Common myeloid progenitor, CD34-positive (primary cell): ENCODE results near the gene RIMBP3C.
"Not testable (repeated sequence)": the region's sequence is repeated elsewhere in the genome, so short reads cannot be mapped to it uniquely, and the experiment has no call there.

ENCODE experiments used
- CTCF ChIA-PET: fragments of 350-600 bp; sonication (Branson Sonifier 250); formaldehyde crosslinking; loops from one replicate; lab custom pipeline; 2021; ENCODE audit warnings: antibody characterized with exemption; lab: Charles Lee
- POLR2A ChIA-PET: fragments of 350-600 bp; sonication (Branson Sonifier 250); formaldehyde crosslinking; loops from one replicate; lab custom pipeline; 2021; ENCODE audit warnings: antibody characterized with exemption; lab: Charles Lee
- DNase-seq, 3 donors: peaks; one replicate each; pipeline versions ENCODE4 v3.0.0 to v3.0.0-alpha.2; 2013
- H3K27ac ChIP-seq, 2 experiments: 1 replicate in 1 of 2; 2 replicates in 1 of 2; pipeline ENCODE4 v1.7.0; 2013; ENCODE audit warnings: inconsistent platforms in 2 of 2, low read length in 2 of 2, mild to moderate bottlenecking in 2 of 2, low read depth in 1 of 2, moderate library complexity in 1 of 2; ENCODE audit not compliant: severe bottlenecking in 2 of 2, insufficient read depth in 1 of 2, poor library complexity in 1 of 2
- H3K27me3 ChIP-seq, 5 experiments: replicated peaks in 2 of 5; 1 replicate in 3 of 5; 2 replicates in 2 of 5; pipeline versions ENCODE4 v1.6.1 to v1.7.0; 2013; ENCODE audit warnings: low read length in 4 of 5, mild to moderate bottlenecking in 2 of 5, moderate library complexity in 2 of 5, inconsistent platforms in 1 of 5; ENCODE audit not compliant: insufficient read depth in 5 of 5, control insufficient read depth in 4 of 5
- H3K36me3 ChIP-seq, 4 experiments: 1 replicate in 2 of 4; 2 replicates in 2 of 4; pipeline versions ENCODE4 v1.6.1 to v1.7.0; 2013; ENCODE audit warnings: low read length in 3 of 4, control low read depth in 1 of 4, mild to moderate bottlenecking in 1 of 4; ENCODE audit not compliant: control insufficient read depth in 4 of 4, insufficient read depth in 4 of 4
- H3K4me1 ChIP-seq, 4 experiments: 1 replicate in 3 of 4; 2 replicates in 1 of 4; pipeline versions ENCODE4 v1.6.1 to v1.7.1; 2013; ENCODE audit warnings: low read length in 3 of 4, mild to moderate bottlenecking in 3 of 4, control low read depth in 1 of 4, inconsistent platforms in 1 of 4, moderate library complexity in 1 of 4; ENCODE audit not compliant: control insufficient read depth in 4 of 4, insufficient read depth in 4 of 4; ENCODE audit errors: control extremely low read depth in 1 of 4
- H3K4me3 ChIP-seq, 7 experiments: 1 replicate in 4 of 7; 2 replicates in 3 of 7; pipeline versions ENCODE4 v1.5.1 to v1.7.0; 2013; ENCODE audit warnings: mild to moderate bottlenecking in 7 of 7, low read length in 6 of 7, moderate library complexity in 6 of 7, inconsistent platforms in 2 of 7, low read depth in 2 of 7, control low read depth in 1 of 7; ENCODE audit not compliant: insufficient read depth in 4 of 7, control insufficient read depth in 1 of 7; ENCODE audit errors: extremely low read depth in 1 of 7
- H3K9me3 ChIP-seq, 5 experiments: 1 replicate in 4 of 5; 2 replicates in 1 of 5; pipeline versions ENCODE4 v1.6.1 to v1.7.1; 2013; ENCODE audit warnings: low read length in 4 of 5, mild to moderate bottlenecking in 2 of 5, inconsistent platforms in 1 of 5, low read depth in 1 of 5, moderate library complexity in 1 of 5; ENCODE audit not compliant: control insufficient read depth in 4 of 5, insufficient read depth in 2 of 5; ENCODE audit errors: control extremely low read depth in 1 of 5
- WGBS: methylation state at CpG from one replicate; pipeline ENCODE4 v1.1.5; 2013; ENCODE audit not compliant: insufficient coverage; 5-methylcytosine and 5-hydroxymethylcytosine counted together

Gene RIMBP3C

DNA sequence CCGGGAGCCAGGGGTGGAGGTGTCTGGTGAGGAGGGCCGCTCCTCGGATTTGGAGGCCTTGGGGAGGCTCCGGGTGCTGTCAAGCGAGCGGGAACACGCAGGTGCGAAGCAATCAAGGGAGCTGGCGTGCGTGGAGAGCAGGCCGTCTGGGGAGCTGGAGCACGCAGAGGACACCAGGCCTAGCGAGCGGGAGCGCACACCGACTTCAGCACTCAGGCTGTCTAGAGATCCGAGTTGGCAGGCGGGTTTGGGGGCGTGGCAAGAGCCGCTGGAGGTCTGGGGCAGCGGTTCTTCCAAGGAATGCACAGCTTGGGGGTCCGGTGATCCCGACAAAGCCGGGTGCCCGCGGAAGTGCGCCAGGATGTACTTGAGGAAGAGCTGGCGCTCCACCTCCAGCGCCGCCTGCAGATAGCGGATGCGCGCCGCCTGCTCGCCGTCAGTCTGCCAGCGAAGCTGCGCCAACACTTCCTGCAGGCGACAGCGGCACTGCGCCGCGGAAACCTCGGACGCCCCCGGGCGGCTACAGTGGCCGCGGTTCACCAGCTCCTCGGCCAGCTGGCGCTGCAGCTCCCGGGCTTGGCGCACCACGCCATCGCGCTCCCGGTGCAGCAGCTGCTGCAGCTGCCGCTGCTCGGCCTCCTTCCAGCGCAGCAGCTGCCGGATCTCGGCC, 1.1 kb downstream of the RIMBP3C start:
- H3K27me3 ChIP-seq, H3K27ac ChIP-seq, H3K36me3 ChIP-seq, DNase-seq, H3K4me3 ChIP-seq, H3K4me1 ChIP-seq, H3K9me3 ChIP-seq, CTCF ChIA-PET, POLR2A ChIA-PET: not testable (repeated sequence)
- WGBS = no CpG with 5 or more reads among the region's 62 CpGs

DNA sequence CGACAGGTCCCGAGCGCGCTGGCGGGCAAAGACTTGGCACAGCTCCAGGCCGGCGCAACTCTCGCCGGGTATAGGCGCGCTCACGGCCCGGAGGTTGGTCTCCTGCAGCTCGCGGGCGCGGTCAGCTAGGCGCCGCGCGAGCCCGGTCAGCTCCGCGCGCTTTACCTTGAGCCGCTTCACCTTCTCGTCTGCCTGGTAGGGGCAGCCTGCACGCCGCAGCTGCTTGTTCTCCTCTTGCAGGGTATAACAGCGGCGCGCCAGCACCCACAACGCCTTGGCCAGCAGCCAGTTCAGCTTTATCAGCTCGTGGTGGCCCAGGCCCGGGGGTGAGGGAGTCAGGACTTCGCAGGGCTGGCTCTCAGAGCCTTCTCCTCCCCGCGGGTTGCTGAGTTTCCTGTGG, 1.7 kb downstream of the RIMBP3C start:
- H3K27me3 ChIP-seq, H3K36me3 ChIP-seq, H3K4me3 ChIP-seq, CTCF ChIA-PET, DNase-seq, POLR2A ChIA-PET, H3K27ac ChIP-seq, H3K4me1 ChIP-seq, H3K9me3 ChIP-seq: not testable (repeated sequence)
- no CpG with 5 or more reads among the region's 38 CpGs for WGBS

DNA sequence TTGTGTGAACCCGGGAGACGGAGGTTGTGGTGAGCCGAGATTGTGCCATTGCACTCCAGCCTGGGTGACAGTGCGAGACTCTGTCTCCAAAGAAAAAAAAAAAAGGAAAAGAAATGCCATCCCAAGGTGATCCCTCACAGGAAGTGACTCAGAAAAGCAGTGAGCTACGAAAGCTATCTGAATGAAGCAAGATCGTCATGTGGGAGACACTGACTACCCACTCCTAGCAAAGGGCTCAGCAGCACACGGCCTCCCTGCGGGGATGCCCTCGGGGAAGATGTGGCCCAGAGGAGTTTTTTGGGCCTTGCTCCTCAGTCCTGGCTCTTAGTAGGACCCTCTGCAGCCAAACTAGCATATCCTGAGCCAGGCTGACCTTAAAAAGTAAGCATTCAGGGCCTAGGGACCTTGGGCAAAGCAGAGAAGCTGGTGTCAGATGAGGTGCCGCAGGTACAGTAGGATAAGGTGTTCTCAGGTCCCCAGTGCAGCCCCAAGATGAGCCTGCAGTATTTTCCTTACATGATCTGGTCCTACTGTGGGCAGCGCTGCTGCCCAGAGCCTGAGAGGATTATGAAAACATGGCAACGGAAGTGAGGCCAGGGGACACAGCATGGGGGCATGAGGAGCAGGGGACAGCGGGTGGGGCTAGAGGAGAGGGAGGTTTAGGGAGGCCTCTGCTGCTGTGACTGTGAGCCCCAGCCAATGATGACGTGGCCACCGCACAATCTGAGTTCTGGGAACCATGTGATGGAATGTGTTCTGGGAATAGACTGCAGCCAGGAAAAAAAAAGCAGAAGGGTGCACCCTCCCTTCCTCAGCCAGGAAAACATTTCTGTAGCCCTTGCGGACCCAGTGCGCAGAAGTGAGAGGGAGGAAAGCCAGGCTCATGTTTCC, 6.6 kb downstream of the RIMBP3C start:
- H3K36me3 ChIP-seq, POLR2A ChIA-PET, H3K4me3 ChIP-seq, CTCF ChIA-PET, H3K9me3 ChIP-seq, H3K27me3 ChIP-seq, DNase-seq, H3K27ac ChIP-seq, H3K4me1 ChIP-seq: not testable (repeated sequence)
- no CpG with 5 or more reads among the region's 17 CpGs for WGBS

GRCh38 chr22:21539862-21540261, 11.4 kb downstream of the RIMBP3C start:
- H3K4me3 ChIP-seq, H3K4me1 ChIP-seq, CTCF ChIA-PET, H3K9me3 ChIP-seq, POLR2A ChIA-PET, H3K27me3 ChIP-seq, H3K27ac ChIP-seq, H3K36me3 ChIP-seq, DNase-seq: not testable (repeated sequence)
- no CpG with 5 or more reads among the region's 7 CpGs for WGBS

GRCh38 chr22:21532863-21533648, 18.2 kb downstream of the RIMBP3C start:
- H3K36me3 ChIP-seq, H3K4me3 ChIP-seq, H3K4me1 ChIP-seq, DNase-seq, H3K27me3 ChIP-seq, CTCF ChIA-PET, POLR2A ChIA-PET, H3K9me3 ChIP-seq, H3K27ac ChIP-seq: not testable (repeated sequence)
- WGBS = no CpG with 5 or more reads among the region's 20 CpGs

DNA sequence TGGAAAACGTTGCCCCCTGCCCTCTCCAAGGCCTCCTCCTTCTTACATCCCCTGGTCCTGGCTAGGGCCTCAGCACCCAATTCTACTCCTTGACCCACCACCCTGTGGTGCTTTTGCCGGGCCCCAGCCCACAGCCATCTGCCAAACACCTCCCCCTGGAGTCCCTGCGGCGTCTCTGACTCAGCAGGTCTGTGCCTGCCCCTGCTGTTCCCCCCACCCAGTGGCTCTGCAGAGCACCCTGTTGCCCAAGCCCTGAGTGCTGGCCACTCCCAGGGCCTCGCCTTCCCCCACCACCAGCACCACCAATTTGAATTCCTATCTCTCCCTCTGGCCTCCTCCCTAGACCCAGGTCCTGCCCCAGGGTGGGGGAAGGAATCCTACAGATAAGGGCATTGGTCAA, 19.7 kb downstream of the RIMBP3C start:
- H3K27ac ChIP-seq, H3K9me3 ChIP-seq, DNase-seq, POLR2A ChIA-PET, CTCF ChIA-PET, H3K27me3 ChIP-seq, H3K36me3 ChIP-seq, H3K4me1 ChIP-seq, H3K4me3 ChIP-seq: not testable (repeated sequence)
- no CpG with 5 or more reads among the region's 5 CpGs for WGBS
